ENCODE measurements around the gene LRRC75B. TPM values are rescaled to one million over a fixed set of nuclear protein-coding genes. Genes with fewer than 3 reads are reported as not detected.

Gene LRRC75B
- total RNA-seq, 2 donors from 2014 or later, result 0.40 TPM; not detected in 1

DNA sequence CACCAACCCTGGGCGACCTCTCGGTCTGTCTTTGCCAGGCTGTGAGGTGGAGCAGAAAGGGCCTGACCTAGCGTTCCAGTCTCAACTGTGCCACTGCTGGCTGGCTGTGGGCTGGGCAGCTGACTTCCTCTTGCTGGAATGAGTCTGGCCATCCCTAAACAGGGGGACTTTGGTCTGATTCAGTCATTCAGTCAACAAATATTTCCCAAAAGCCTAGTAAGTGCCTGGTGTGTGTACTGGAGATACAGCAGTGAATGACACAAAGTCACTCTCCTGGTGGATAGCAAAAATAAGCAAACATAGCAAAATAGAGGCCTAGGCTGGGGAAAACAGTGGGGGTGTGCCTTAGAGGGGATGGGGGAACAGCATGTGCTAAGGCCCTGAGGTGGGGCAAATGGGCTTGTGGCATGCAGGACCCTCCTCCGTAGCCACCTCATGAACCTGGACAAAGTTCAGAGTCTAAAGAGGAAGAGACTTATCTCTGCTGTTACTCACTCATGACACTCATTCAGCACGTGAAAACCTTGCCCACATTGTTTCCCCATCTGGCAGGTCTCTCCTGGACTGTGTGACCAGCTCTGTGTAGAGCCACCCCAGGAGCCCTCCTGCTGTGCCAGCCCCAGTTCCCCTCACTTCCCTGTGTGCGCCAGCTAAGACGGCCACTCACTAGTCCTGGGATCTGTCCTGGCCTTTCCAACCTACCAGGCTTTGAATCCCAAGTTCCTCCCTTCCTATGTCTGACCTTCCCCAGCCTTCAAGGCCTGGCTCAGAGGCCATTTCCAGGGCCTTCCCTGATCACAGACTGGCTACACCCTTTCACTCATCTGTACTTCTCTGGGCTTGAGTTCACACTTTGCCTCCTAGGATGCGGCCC is 42.6 kb downstream of the LRRC75B start:
- no peak for DNase-seq
- Mint-ChIP-seq H3K4me3 (no peak overlapping the region), H3K36me3 (ENCODE audit: low read depth) (peaks cover 8% of the 10 kb centered on the region), H3K27ac (no peak overlapping the region), H3K4me1 (peaks cover 26% of the 10 kb centered on the region), H3K27me3 (no peaks in the 10 kb centered on the region)
- no peaks in the 10 kb centered on the region for H3K9me3 ChIP-seq (ENCODE audit: control insufficient read depth, low read length, poor library complexity, severe bottlenecking)
- ATAC-seq, result no peak

DNA sequence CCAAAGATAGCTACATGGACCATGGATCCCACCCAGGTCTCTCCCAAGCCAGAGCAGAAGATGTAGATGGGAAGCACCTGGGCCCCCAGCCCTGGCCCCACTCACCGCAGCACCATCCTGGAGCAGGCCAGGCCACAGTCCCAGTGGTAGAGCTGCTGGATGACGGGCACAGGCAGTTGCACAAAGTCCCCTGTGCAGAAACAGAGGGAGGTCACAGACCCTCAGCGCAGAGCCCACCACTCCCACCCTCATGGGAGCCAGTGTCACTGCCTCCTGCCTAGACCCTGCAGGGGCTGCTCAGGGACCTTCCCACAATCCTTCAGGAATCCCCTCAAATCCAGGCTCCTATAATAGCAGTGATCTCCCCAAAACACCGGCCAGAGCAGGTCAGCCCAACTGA is 44.1 kb downstream of the LRRC75B start:
- no peak overlapping the region for H3K27ac Mint-ChIP-seq
- H3K4me3 Mint-ChIP-seq, result no peak overlapping the region
- no peaks in the 10 kb centered on the region for H3K27me3 Mint-ChIP-seq

DNA sequence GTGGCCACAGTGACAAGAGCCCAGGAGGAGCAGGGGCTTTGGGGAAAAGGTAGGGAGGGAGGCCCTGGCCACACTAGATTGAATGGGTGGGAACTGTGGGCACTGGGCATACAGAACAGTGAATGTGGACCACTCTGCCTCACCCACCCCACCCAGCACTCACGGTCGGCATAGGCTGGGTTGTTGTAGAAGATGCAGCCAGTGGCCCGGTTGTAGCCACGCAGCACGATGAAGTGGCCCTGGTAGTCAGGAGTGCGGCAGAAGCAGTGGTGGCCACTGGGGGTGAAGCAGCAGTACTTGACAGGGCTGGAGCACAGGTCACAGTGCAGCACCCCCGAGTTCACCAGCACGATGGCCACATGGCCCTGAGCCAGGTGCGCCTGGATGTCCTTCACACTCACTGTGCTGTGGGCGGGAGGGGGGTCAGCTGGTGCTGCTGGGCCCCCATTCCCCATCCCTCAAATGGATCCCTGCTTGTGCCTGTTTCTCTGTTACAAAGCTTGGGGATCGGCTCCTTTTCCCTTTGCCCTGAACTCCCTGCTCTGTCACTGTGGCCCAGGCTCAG is 49.1 kb downstream of the LRRC75B start:
- Mint-ChIP-seq H3K27ac (no peak overlapping the region), H3K27me3 (no peaks in the 10 kb centered on the region), H3K4me1 (peaks cover 2% of the 10 kb centered on the region), H3K4me3 (no peak overlapping the region), H3K36me3 (ENCODE audit: low read depth) (peaks cover 5% of the 10 kb centered on the region)
- ATAC-seq, result no peak
- no peaks in the 10 kb centered on the region for H3K9me3 ChIP-seq (ENCODE audit: control insufficient read depth, low read length, poor library complexity, severe bottlenecking)
- no peak for DNase-seq

More for the DNA sequence above, 44.1 kb downstream of the LRRC75B start:
- ATAC-seq, result no peak
- Mint-ChIP-seq H3K4me1 (peaks cover 19% of the 10 kb centered on the region), H3K36me3 (ENCODE audit: low read depth) (peaks cover 8% of the 10 kb centered on the region)
- DNase-seq, result no peak
- no peaks in the 10 kb centered on the region for H3K9me3 ChIP-seq (ENCODE audit: control insufficient read depth, low read length, poor library complexity, severe bottlenecking)

DNA sequence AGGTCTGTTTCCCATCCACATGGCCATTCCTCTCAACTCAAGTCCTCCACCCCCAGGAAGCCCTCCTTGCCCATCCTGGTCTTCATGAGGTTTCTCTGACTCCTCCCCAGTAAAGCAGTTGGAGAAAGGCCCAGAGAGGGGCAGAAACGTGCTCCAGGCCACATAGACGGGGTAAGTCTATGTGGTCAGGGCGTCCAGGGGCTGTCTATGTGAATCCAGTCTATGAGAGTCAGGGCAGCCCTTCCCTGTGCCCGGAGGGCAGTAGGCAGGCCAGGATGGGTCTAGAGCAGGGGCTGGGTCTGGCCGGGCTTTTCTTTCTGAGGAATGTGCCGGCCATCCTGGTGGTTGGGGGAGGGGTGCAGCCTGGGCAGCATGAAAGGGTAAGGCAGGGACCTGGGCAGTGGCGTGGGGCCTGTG is 49.7 kb downstream of the LRRC75B start:
- no peaks in the 10 kb centered on the region for H3K9me3 ChIP-seq (ENCODE audit: control insufficient read depth, low read length, poor library complexity, severe bottlenecking)
- H3K4me1 Mint-ChIP-seq, result peaks cover 2% of the 10 kb centered on the region
- H3K27me3 Mint-ChIP-seq, result no peaks in the 10 kb centered on the region
- H3K4me3 Mint-ChIP-seq, result no peak overlapping the region
- H3K27ac Mint-ChIP-seq, result no peak overlapping the region
- ATAC-seq (no peak), DNase-seq (no peak)
- peaks cover 5% of the 10 kb centered on the region for H3K36me3 Mint-ChIP-seq (ENCODE audit: low read depth)

DNA sequence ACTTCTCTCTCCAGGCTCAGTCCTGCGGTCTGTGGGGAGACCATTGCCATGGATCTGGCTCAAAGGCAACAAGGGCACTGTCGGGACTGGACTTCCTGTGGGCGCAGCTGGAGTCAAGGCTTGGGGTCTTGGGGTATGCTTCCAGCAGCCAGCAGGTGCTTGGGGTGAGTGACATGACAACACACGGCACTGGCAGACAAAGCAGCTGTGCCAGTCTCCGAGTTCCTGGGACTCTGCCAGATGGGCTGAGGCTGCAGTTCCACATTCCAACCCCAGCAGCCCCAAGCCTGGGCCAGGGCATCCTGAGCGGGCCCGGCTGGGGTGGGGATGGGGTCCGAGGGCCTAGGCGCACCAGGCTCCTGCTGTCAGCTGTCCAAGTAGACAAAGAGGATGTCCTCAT is 50.2 kb downstream of the LRRC75B start:
- DNase-seq (no peak), ATAC-seq (no peak)
- Mint-ChIP-seq H3K27me3 (no peaks in the 10 kb centered on the region), H3K4me1 (peaks cover 2% of the 10 kb centered on the region), H3K4me3 (no peak overlapping the region), H3K36me3 (ENCODE audit: low read depth) (peaks cover 5% of the 10 kb centered on the region), H3K27ac (no peak overlapping the region)
- H3K9me3 ChIP-seq (ENCODE audit: control insufficient read depth, low read length, poor library complexity, severe bottlenecking), result no peaks in the 10 kb centered on the region

DNA sequence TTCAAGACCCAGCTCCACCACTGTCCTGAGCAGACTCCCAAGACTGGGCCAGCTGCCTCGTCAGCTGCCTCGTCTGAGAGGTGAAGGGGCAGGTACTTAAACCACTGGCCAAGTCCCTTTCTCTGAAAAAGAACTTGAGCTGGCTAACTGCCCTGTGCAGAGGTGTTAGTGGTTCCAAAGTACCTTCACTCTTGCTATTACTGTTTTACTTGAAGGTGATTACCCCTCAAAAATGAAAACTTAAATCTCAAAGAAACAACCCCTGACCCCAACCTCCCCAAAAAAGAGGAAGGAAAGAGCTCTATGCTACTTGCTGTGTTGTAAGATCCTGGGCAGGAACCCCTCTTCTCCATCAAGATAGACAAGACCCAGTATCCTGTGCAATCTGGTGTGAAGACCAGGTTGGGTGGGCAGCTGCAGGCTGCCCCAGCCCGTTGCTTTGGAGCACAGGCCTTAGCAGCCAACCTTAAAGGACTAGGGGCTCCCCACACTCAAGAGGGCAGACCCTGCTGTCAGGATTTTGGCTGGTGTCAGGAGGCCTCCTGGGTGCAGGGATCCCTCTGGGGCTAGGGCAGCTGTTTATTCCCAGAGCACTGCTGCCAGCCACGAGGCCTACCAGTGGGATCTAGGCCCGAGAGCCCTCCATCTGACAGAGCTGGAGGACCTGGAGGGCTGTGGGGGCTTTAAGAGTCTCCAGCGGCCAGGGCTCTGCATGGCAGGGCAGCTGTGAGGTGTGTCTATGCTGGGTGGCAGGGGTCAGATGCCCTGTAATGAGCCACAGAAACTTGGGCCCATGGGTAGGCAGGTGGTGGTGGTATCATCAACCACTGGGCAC is 51.0 kb downstream of the LRRC75B start:
- no peak for DNase-seq
- no peak overlapping the region for H3K4me3 Mint-ChIP-seq
- H3K9me3 ChIP-seq (ENCODE audit: control insufficient read depth, low read length, poor library complexity, severe bottlenecking), result no peaks in the 10 kb centered on the region
- H3K27me3 Mint-ChIP-seq, result no peaks in the 10 kb centered on the region
- peaks cover 2% of the 10 kb centered on the region for H3K36me3 Mint-ChIP-seq (ENCODE audit: low read depth)
- H3K4me1 Mint-ChIP-seq, result peaks cover 2% of the 10 kb centered on the region
- no peak for ATAC-seq
- no peak overlapping the region for H3K27ac Mint-ChIP-seq

DNA sequence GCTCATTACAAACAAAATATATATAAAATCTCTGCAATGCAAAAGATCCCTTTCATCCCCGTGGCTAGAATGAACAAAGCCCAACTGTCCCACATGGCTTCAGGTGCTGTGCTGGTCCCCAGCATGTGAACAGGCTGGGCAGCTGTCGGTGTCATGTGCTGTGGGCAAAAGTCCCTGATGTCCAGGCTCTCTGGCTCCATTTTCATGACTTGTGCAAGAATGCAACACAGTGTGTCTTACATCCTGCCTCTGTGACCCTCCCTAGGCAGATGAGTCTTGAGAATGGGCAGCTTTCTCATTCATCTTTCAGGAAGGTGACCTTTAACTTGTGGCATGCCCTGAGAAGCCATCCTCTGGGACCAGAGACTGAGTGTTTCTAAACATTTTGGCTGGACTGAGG is 52.4 kb downstream of the LRRC75B start:
- Mint-ChIP-seq H3K27ac (peak overlapping the region; percentile 9), H3K4me1 (peaks cover 2% of the 10 kb centered on the region), H3K27me3 (no peaks in the 10 kb centered on the region), H3K36me3 (ENCODE audit: low read depth) (no peaks in the 10 kb centered on the region), H3K4me3 (no peak overlapping the region)
- no peaks in the 10 kb centered on the region for H3K9me3 ChIP-seq (ENCODE audit: control insufficient read depth, low read length, poor library complexity, severe bottlenecking)
- no peak for DNase-seq
- no peak for ATAC-seq

DNA sequence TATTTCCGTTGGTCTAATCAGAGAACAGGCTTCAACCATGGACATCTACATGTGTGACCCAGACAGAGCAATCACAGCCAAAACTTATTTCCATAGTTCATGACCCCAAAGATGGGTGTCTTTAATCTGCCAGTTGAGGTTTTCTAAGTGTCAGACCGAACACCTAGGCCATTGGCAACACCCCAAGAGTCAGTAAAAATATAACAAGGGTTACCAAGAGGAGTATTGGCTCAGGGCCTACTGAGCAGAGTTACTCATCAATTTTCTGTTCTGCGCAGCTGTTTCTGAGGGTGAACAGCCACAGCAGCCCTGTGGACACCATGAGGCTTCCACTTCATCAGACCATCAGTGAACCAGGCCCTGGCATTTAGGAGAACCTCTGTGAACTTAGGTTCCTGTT is 56.8 kb downstream of the LRRC75B start:
- no peaks in the 10 kb centered on the region for H3K9me3 ChIP-seq (ENCODE audit: control insufficient read depth, low read length, poor library complexity, severe bottlenecking)
- ATAC-seq (no peak), DNase-seq (no peak)
- Mint-ChIP-seq H3K36me3 (ENCODE audit: low read depth) (no peaks in the 10 kb centered on the region), H3K27ac (no peak overlapping the region), H3K27me3 (no peaks in the 10 kb centered on the region), H3K4me1 (no peaks in the 10 kb centered on the region), H3K4me3 (no peak overlapping the region)

Other genes starting within 250 kb of the LRRC75B start
- gene ADORA2A, start 165.5 kb downstream of the LRRC75B start, total RNA-seq, result 10 to 100 TPM; 20.4 to 22.0 TPM
- 1 to 10 TPM; 1.5 to 2.8 TPM for gene UPB1, start 97.7 kb downstream of the LRRC75B start, total RNA-seq
- gene GUCD1, start 37.9 kb downstream of the LRRC75B start, total RNA-seq, result 10 to 100 TPM; 58.4 to 96.3 TPM
- 10 to 100 TPM; 35.2 to 41.2 TPM for gene SNRPD3, start 37.1 kb downstream of the LRRC75B start, total RNA-seq
- gene GGT1, start 10.1 kb upstream of the LRRC75B start, total RNA-seq, result 10 to 100 TPM; 20.1 to 54.3 TPM
- gene PIWIL3, start 181.6 kb upstream of the LRRC75B start, total RNA-seq, result not detected
- 1 to 10 TPM in 1 of 2 donors, under 1 TPM in 1; 0.70 to 3.0 TPM for gene SGSM1, start 213.1 kb upstream of the LRRC75B start, total RNA-seq